ENCODE results near the gene RBPMS2. TPM values are rescaled to one million over a fixed set of nuclear protein-coding genes. Genes with fewer than 3 reads are reported as not detected.

The RBPMS2 gene
- polyA plus RNA-seq, 1 of the 3 experiments (the other 2 are of a cell fraction), result 6.5 TPM

- Histone ChIP-seq H3K9me2 (no peaks in the 10 kb centered on the region), H3K27ac (ENCODE audit: low read depth in 2 of 2, low read length in 1 of 2) (0 out of 4 replicates have a peak overlapping the region, but pooled peaks of 1 of the 2 experiments have one; percentile 12), H3K4me1 (ENCODE audit: control insufficient read depth in 1 of 2, insufficient read depth in 2 of 2, low read depth in 1 of 2, low read length in 1 of 2) (peaks cover 0 to 3% of the 10 kb centered on the region in 2 experiments; a peak in 1 of 4 replicates), H3K9me3 (no peaks in the 10 kb centered on the region), H3K4me2 (no peak overlapping the region), H3K9ac (no peak overlapping the region), H3K27me3 (ENCODE audit: insufficient read depth) (no peaks in the 10 kb centered on the region), H3K4me3 (ENCODE audit: low read depth in 2 of 2, low read length in 1 of 2) (no peak overlapping the region), H3K36me3 (replicated peaks in 1 of 2; ENCODE audit: control insufficient read depth in 1 of 2, insufficient read depth in 2 of 2, low read length in 1 of 2) (no peaks in the 10 kb centered on the region), H3K79me2 (ENCODE audit: insufficient read depth) (no peaks in the 10 kb centered on the region), H4K20me1 (ENCODE audit: insufficient read depth) (peaks cover 5% of the 10 kb centered on the region; the same call in 1 of the 2 replicates), H2AFZ (ENCODE audit: low read depth) (no peak overlapping the region), H3F3A (replicated peaks; ENCODE audit: insufficient read depth) (peaks cover 5% of the 10 kb centered on the region)
- 59% methylated on average over 11 of the region's 11 CpGs for WGBS (ENCODE audit: low lambda C conversion rate)
- TF ChIP-seq TCF12 (IDR thresholded peaks at IDR 0.05), result peak; percentile 51; the same call in 1 of the 2 replicates
- no peak for TF ChIP-seq EP300 (IDR thresholded peaks at IDR 0.05; ENCODE audit: borderline replicate concordance in 1 of 2, low read depth in 1 of 2, low read length in 1 of 2)
- no peak for TF ChIP-seq FOXM1 (IDR thresholded peaks at IDR 0.05; ENCODE audit: low read depth)
- no peak for TF ChIP-seq FOXJ3 (CRISPR knock-in tag; IDR thresholded peaks at IDR 0.05)
- no peak for TF ChIP-seq NRF1 (IDR thresholded peaks at IDR 0.05; ENCODE audit: low read depth, low read length)
- TF ChIP-seq PBX3 (IDR thresholded peaks at IDR 0.05), result peak; percentile 73
- no peak for TF ChIP-seq MXI1 (IDR thresholded peaks at IDR 0.05; ENCODE audit: low read depth, low read length)
- TF ChIP-seq TAF1 (IDR thresholded peaks at IDR 0.05; ENCODE audit: borderline replicate concordance, low read depth, low read length), result no peak
- TF ChIP-seq NFIC (IDR thresholded peaks at IDR 0.05; ENCODE audit: borderline replicate concordance), result peak; percentile 72
- no peak for TF ChIP-seq USF1 (IDR thresholded peaks at IDR 0.05; ENCODE audit: borderline replicate concordance, low read depth)
- TF ChIP-seq JUND (IDR thresholded peaks at IDR 0.05), result no peak; the same call in 1 of the 2 replicates
- TF ChIP-seq GABPA (IDR thresholded peaks at IDR 0.05; ENCODE audit: low read depth), result no peak
- no peak for TF ChIP-seq SMC3 (IDR thresholded peaks at IDR 0.05; ENCODE audit: low read depth, low read length)
- no peak for TF ChIP-seq RCOR1 (IDR thresholded peaks at IDR 0.05; ENCODE audit: low read length)
- TF ChIP-seq ELF1 (IDR thresholded peaks at IDR 0.05), result no peak
- TF ChIP-seq RXRA (IDR thresholded peaks at IDR 0.05; ENCODE audit: borderline replicate concordance, low read depth), result no peak
- no peak for TF ChIP-seq USF2 (IDR thresholded peaks at IDR 0.05; ENCODE audit: borderline replicate concordance, low read depth, low read length)
- TF ChIP-seq CTCF (IDR thresholded peaks at IDR 0.05), result no peak
- no peak for TF ChIP-seq EZH2phosphoT487 (IDR thresholded peaks at IDR 0.05; ENCODE audit: borderline replicate concordance, low read depth)
- peak; percentile 50; the same call in 1 of the 2 replicates for TF ChIP-seq FOSL2 (IDR thresholded peaks at IDR 0.05; ENCODE audit: borderline replicate concordance, low read depth)
- ChIA-PET CTCF (interaction anchor here (1.1 to 6.5 kb wide), 3 partner anchors 8 to 63 kb away, joined by 4 to 54 read pairs (median 4); no protein-coding TSS in a partner anchor), POLR2A (no interaction called here)
- DNase-seq, result no peak
Measured at GRCh38 chr15:64749167-64749566, 26.2 kb downstream of the RBPMS2 start.
